ENCODE measurements around the gene TRABD2B. TPM values are rescaled to one million over a fixed set of nuclear protein-coding genes. Genes with fewer than 3 reads are reported as not detected.

TRABD2B gene
- polyA plus RNA-seq, 1 experiment: not detected

GRCh38 chr1:48022306-48022705 lies 25.1 kb upstream of the TRABD2B start:
- no peak for TF ChIP-seq CTCF (IDR thresholded peaks at IDR 0.05; ENCODE audit: low read depth, low read length)
- DNase-seq (ENCODE audit: low read depth, low spot score): no peak
- CTCF ChIA-PET: interaction anchor here (1.5 kb wide), 1 partner anchor 24 kb away, joined by 9 read pairs; no protein-coding TSS in a partner anchor
- no peaks in the 10 kb centered on the region for H3K27me3 ChIP-seq (ENCODE audit: control insufficient read depth, insufficient read depth, low read length)
- POLR2A ChIA-PET: no interaction called here
- no peaks in the 10 kb centered on the region for H3K9me3 ChIP-seq (ENCODE audit: control insufficient read depth, insufficient read depth, low read length)
- H3K4me3 ChIP-seq (ENCODE audit: low read depth, low read length): no peak overlapping the region
- H3K27ac ChIP-seq (ENCODE audit: low read depth, low read length): no peak overlapping the region

GRCh38 chr1:48021792-48022191 lies 24.6 kb upstream of the TRABD2B start:
- no peaks in the 10 kb centered on the region for H3K9me3 ChIP-seq (ENCODE audit: control insufficient read depth, insufficient read depth, low read length)
- H3K27ac ChIP-seq (ENCODE audit: low read depth, low read length): no peak overlapping the region
- ChIA-PET POLR2A (no interaction called here), CTCF (interaction anchor here (1.5 kb wide), 1 partner anchor 24 kb away, joined by 9 read pairs; no protein-coding TSS in a partner anchor)
- TF ChIP-seq CTCF (IDR thresholded peaks at IDR 0.05; ENCODE audit: low read depth, low read length): no peak
- H3K4me3 ChIP-seq (ENCODE audit: low read depth, low read length): no peak overlapping the region
- H3K27me3 ChIP-seq (ENCODE audit: control insufficient read depth, insufficient read depth, low read length): no peaks in the 10 kb centered on the region
- no peak for DNase-seq (ENCODE audit: low read depth, low spot score)

GRCh38 chr1:48019714-48020315 lies 22.6 kb upstream of the TRABD2B start:
- POLR2A ChIA-PET: no interaction called here
- Histone ChIP-seq H3K9me3 (ENCODE audit: control insufficient read depth, insufficient read depth, low read length) (no peaks in the 10 kb centered on the region), H3K27ac (ENCODE audit: low read depth, low read length) (no peak overlapping the region), H3K27me3 (ENCODE audit: control insufficient read depth, insufficient read depth, low read length) (no peaks in the 10 kb centered on the region), H3K4me3 (ENCODE audit: low read depth, low read length) (no peak overlapping the region)
- TF ChIP-seq CTCF (IDR thresholded peaks at IDR 0.05; ENCODE audit: low read depth, low read length): no peak
- CTCF ChIA-PET: interaction anchor here (2.1 kb wide), 1 partner anchor 22 kb away, joined by 4 read pairs; no protein-coding TSS in a partner anchor
- no peak for DNase-seq (ENCODE audit: low read depth, low spot score)

GRCh38 chr1:48018799-48019198 lies 21.6 kb upstream of the TRABD2B start:
- TF ChIP-seq CTCF (IDR thresholded peaks at IDR 0.05; ENCODE audit: low read depth, low read length): no peak
- ChIA-PET POLR2A (no interaction called here), CTCF (interaction anchor here (0.6 to 2.1 kb wide), 3 partner anchors 21 to 840 kb away, joined by 3 to 4 read pairs (median 3); no protein-coding TSS in a partner anchor)
- Histone ChIP-seq H3K27ac (ENCODE audit: low read depth, low read length) (no peak overlapping the region), H3K9me3 (ENCODE audit: control insufficient read depth, insufficient read depth, low read length) (no peaks in the 10 kb centered on the region), H3K27me3 (ENCODE audit: control insufficient read depth, insufficient read depth, low read length) (no peaks in the 10 kb centered on the region), H3K4me3 (ENCODE audit: low read depth, low read length) (no peak overlapping the region)
- no peak for DNase-seq (ENCODE audit: low read depth, low spot score)

GRCh38 chr1:48017716-48018115 lies 20.5 kb upstream of the TRABD2B start:
- ChIA-PET POLR2A (no interaction called here), CTCF (interaction anchor here (2.1 kb wide), 1 partner anchor 19 kb away, joined by 4 read pairs; no protein-coding TSS in a partner anchor)
- no peaks in the 10 kb centered on the region for H3K9me3 ChIP-seq (ENCODE audit: control insufficient read depth, insufficient read depth, low read length)
- DNase-seq (ENCODE audit: low read depth, low spot score): no peak
- no peak overlapping the region for H3K4me3 ChIP-seq (ENCODE audit: low read depth, low read length)
- TF ChIP-seq CTCF (IDR thresholded peaks at IDR 0.05; ENCODE audit: low read depth, low read length): no peak
- H3K27ac ChIP-seq (ENCODE audit: low read depth, low read length): no peak overlapping the region
- H3K27me3 ChIP-seq (ENCODE audit: control insufficient read depth, insufficient read depth, low read length): no peaks in the 10 kb centered on the region

Measured in AG04450 (cell line).